ENCODE data around the gene VAMP8.

- no peak for TF ChIP-seq POLR2A (IDR thresholded peaks at IDR 0.05)
- no peak for TF ChIP-seq CTCF (IDR thresholded peaks at IDR 0.05)
These were observed 13.2 kb upstream of the VAMP8 start for GRCh38 chr2:85564144-85564563.
